SHP77 (cell line): Measurements from ENCODE around the gene MAPRE3.

ENCODE experiments used
- DNase-seq, 2 experiments: peaks; one replicate each; lab custom pipeline; 2025; lab: John Stamatoyannopoulos, UW

MAPRE3 gene

DNA sequence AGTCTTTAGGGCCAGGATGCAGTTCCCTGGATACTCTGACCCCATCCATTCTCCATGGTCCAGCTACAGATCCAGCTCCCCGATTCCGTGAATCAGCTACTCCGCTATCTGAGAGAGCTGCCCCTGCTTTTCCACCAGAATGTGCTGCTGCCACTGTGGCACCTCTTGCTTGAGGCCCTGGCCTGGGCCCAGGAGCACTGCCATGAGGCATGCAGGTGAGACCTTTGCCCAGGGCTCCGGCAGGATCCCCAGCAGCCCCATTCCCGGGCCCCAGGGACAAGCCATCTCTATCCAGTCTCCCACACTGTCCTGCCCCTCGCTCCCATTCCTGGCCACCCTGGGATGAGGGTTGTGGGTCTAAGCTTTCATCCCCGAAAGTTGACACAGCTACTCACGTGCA, 69.8 kb downstream of the MAPRE3 start:
- DNase-seq = no peak

DNA sequence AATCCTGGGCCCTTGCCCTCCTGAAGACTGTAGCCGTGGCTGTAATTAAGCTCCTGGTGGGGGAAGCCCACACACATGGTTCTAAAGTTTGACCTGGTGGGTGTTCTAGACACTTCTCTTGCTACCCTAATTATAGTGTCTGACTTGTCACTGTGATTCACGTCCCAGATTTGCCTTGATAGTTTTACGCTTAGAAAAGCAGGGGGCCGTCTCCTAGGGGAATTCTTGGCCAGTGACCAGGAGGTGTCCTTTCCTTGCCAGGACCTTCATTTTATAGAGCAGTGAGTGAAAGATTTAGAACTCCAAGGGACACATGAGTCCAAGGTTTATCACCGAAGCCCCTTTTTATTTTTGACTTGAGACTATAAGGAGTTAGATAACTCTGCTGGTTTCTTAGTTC, 71.3 kb downstream of the MAPRE3 start:
- no peak for DNase-seq

DNA sequence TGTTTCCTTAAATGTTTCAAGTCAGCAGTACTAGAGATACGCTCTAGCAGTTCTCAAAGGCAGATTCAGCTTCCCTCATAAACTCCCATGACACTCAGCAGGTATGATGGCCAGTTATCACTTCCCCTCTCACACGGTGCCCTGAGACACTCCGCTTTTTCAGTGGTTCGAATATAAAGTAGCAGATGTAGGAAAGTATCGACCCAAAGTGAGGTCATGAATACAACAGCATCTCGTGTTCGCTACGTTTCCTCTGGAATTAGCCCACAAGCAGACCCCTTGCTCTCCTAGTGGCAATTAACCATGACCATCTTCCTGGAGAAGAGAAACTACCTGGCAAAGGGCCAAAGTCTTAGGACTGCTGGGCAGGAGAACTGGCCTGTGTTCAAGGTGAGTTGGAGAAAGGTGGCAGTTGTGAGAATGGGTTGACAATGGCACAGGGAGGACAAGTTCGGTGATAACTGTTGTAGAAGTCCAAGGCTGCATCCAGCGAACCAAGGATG, 71.8 kb downstream of the MAPRE3 start:
- DNase-seq = no peak

DNA sequence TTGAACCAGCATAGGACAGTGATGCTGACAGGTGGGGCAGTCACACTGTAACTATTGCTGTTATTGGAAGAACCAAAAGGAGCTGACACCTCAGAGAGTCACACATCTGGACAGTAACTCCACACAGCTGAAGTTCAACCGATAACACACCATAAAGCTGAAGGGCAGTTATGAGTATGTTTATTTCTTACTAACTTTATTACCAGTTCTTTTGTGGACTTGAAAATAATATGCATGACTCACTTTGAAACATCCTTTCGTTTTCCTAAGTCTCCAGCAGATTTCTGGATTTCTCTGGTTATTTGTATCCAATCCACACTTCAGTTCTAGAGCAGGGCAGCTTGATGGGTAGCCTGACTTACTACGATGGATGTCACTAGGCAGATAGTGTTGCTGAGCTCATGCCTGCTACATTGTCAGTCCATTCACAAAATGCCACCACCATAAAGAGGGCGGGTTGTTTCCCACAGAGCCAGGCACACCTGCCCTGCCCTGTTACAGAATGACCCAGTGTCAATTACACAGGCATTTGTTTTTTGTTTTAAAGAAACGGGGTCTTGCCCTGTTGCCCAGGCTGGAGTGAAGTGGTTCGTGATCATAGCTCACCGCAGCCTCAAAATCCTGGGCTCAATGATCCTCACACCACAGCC, 72.7 kb downstream of the MAPRE3 start:
- no peak for DNase-seq

DNA sequence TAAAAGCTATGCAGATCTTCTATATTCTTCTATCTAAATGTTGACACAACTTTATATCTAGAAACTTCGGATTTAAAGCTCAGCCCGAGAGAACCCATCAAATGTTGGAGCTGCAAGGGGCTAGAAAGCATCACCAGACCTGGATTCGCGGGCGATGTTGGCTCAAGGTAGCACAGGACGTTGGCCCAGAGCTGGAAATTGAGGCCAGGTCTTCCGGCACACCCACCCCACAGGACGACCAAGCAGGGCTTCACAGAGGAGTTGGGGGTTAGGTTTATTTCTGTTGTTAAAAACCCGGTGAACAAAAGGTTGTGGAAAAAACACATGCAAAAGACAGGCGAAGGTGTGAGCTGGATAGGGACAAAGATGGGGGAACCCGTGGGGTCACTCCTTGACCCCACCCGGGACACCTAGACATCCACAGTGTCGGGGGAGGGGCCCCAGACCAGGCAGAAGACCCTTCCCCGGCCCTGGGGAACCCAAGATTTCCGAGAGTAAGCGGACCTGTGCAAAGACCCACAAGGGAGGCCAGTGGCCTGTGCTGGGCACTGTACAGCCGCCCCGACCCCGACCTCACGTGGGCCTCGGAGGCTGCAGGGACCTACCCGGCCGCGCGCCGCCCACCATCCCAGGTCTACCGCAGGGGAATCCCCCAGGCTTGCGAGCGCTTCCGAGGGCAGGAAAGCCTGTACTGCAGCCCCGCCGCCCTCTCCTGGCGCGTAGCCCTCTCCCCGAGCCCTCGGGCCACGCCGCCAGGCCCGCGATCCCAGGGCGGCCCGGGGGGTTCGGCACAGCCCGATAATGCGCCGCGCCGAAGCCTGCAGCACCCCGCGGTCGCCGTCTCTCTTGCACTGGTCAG, 79.2 kb downstream of the MAPRE3 start:
- DNase-seq = peak in 1 of 2 experiments; percentile 71

DNA sequence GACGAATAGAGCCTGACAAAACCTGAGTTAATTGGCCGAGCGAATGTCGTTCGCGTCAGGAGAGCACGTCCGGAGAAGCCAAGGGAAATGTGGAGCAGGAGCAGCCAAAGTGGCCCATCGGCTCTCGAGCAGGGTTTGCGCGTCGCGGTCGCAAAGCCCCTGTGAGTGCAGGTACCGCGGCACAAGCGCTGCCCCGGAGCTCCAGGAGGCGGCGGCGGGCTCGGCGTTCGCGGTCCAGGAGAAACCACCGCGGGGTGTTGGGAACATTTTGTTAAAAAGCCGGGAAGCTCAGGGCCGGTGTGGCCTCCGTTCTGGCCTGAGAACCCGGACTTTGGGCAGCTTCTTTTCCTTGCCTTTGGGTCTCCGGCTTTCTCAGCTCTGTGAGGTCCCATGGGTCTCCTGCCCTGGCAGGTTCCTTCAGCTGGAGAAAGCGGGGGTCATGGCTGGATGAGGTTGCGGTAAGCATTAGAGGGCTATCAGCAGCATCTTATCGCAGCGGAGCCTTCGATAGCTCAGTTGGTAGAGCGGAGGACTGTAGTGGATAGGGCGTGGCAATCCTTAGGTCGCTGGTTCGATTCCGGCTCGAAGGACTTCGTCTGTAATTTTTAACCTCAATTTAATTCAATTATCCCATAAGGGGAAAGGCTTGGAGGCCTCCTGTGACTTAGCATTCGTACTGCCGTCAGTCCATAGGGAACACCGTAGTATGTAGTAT, 80.0 kb downstream of the MAPRE3 start:
- DNase-seq = peak; percentile 85 to 90

DNA sequence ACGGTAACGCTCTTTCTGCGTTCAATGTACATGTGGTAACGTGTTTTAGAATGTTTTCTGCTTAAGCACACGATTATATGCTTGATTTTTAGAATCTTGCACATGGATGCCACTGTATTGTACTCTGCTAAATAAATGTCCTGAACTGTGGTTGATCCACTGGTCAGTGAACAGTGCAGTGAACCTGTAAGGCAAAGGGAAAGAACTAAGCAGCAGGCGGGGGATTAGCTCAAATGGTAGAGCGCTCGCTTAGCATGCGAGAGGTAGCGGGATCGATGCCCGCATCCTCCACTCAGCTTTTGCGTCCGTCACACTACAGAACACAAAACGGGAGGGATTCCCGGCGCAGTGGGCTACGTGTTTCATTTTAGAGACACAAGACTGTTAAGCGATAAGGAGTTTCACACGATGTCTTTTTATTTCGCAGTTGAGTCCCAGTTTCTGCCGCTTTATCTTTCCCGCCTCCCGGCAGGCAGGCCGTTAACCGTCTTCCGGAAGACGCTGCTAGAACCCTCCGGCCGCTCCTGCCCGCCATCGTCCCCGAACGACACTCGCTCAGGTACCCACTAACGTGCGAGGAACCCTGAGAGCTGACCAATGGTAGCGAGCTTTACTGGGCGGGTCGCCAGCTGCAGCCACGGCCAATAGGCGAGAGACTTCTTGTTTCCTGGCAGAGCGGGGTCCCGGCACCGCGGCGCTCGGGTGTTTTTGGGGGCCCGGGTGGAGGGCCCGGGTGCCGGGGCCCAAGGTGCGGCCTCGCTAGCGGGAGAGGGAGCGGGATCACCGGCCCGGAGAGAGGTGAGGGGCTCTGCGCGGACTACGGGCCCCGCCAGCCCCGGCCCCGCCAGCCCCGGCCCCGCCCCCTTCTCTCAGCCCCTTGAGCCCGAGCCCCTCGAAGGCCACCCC, 80.8 kb downstream of the MAPRE3 start, which contains the start of gene AGBL5:
Gene AGBL5, plus strand, starts transcription at position 673 of the 906 bp plus-strand sequence. CDS start 1,291 bp downstream, outside the sequence.
- peak; percentile 84 to 87 for DNase-seq

DNA sequence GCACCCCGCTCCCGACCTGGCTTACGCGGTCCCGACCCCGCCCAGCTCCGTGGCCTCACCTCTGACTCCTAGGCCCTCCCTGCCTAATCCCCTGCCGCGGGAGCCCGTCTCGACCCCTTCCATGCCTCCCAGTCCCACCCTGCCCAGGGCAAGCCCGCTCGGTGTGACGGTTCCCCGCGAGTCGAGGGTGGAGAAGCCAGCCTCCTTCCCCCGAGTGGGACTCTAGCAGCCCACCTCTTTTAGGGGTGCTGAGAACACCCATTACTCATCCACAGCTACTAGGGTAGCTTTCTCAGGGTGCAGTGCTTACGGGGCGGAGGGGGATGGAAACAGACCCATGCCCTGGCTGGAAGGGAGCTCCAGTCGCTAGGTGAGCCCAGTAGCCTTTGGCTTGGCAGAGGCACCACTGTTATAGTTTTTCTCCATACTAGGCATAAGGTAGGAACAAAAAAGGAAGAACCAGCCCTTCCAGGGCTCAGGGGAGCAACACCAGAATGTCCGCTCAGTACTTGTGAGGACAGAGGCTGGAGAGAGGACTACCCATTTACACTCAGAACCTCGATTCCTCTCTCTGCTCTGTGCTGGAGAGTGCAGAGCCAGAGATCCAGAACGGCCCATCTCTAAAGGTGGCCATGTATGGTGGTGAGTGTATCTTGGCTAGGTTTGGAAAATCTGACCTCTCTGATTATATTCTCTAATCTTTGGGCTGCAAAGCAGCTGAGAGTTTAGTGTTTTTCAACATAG, 81.6 kb downstream of the MAPRE3 start:
- DNase-seq = no peak

DNA sequence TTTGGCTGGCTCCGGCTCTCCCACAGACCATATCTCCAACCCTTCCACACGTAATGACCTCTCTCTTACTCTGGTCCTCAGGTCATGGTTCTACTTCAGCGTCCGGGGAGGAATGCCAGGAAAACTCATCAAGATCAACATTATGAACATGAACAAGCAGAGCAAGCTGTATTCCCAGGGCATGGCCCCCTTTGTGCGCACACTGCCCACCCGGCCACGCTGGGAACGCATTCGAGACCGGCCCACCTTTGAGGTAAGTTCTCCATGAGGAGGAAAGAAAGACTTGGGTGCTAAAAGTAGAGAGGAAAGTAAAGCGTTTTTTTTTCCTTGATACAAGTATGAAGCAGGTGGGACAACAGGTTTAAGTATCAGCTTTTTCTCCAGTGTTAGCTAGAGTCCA, 82.9 kb downstream of the MAPRE3 start:
- no peak for DNase-seq

DNA sequence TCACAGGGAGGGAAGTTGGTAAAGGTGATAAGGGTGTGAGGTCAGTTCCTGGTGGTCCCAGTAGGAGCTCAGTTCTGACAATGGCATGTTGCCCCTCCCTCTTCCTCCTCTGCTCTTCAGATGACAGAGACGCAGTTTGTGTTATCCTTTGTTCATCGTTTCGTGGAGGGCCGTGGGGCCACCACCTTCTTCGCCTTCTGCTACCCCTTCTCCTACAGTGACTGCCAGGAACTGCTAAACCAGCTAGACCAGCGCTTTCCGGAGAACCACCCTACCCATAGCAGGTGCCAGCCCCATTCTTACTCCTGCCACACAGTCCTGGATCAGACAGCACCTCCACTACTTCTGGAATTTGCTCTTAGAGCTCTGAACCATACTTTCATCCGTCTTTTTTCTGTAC, 83.3 kb downstream of the MAPRE3 start:
- no peak for DNase-seq

DNA sequence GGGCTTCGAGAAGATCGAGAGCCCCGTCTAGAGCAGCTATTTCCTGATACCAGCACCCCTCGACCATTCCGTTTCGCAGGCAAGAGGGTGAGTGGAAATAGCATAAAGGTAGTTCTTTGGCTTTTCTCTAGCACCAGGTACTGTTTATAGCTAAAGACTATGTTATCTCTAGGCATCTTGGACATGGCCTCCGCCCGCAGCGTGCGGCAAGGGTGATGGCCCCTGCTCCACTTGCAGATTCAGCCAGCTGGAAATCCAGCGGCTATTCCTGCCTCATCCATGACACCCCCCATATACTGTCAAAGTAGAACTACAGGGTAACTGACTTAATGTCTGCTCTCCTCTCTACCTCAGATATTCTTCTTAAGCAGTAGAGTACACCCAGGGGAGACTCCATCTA, 84.3 kb downstream of the MAPRE3 start:
- DNase-seq = no peak

DNA sequence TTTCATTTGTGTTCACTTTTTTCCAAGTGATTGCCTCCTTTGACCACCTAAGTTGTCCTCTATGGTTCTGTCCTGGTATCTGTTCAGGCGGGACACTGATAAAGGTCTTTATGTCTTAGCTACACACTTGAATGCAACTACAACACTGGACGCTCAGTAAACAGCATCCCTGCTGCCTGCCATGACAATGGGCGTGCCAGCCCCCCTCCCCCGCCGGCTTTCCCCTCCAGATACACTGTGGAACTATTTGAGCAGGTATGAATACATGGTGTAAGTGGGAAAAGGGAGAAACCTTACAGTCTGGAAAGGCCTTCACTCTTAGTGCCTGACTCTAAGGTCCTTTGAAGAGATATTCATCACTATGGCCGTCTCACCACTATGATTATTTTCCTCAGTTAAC, 86.7 kb downstream of the MAPRE3 start:
- no peak for DNase-seq

DNA sequence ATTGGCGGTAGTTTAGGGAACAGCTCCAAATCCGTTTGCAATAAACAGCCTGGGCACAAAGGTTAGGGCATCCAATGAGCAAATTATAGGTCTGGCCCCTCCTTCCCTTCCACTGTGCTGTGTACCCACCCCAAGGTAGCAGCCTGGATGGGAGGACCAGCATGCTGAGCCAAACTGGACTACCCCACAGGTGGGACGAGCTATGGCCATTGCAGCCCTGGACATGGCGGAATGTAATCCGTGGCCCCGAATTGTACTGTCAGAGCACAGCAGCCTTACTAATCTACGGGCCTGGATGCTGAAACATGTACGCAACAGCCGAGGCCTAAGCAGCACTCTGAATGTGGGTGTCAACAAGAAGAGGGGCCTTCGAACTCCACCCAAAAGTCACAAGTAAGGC, 87.8 kb downstream of the MAPRE3 start:
- DNase-seq = no peak

DNA sequence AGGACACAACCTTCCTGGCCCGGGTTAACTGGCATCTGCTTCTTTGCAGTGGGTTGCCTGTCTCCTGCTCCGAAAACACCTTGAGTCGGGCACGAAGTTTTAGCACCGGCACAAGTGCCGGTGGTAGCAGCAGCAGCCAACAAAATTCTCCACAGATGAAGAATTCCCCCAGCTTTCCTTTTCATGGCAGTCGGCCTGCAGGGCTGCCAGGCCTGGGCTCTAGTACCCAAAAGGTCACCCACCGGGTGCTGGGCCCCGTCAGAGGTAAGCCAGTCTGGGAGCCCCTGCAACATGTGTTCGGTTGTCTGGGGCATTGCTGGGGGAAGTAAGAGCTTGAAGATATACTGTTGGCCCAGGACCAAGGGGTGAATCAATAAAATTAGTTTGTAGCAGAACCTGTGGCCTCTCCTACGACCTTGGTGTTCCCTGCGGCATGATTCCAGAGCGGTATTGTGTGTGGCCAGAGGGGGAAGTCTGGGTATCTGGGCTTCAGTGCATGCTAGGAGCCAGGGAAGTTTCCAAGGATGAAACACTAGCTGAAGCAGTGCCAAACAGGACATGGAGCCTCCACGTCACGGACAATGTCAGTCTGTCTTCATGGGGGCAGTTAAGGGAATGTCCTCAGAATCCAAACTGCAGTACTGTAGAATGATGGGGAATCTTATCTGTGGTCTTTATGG, 88.8 kb downstream of the MAPRE3 start:
- DNase-seq = no peak

DNA sequence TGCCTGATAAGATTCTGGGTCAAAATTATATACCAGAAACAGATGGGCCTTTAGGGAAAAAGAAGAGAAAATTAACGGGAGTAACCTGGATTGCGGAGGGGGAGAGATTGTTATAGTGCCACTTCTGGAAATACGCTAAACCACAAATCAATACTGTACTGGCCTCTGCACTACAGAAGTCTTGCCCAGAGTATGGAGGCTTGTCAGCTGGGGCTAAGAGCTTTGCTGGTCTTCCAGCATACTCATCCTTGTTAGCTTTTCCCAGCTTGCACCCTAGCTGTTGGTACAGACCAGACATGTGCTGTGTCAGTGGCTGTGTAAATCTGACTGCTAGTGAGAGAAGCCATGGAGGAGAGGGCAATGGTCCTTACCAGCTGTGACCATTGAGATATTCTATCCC, 89.9 kb downstream of the MAPRE3 start:
- DNase-seq = no peak

DNA sequence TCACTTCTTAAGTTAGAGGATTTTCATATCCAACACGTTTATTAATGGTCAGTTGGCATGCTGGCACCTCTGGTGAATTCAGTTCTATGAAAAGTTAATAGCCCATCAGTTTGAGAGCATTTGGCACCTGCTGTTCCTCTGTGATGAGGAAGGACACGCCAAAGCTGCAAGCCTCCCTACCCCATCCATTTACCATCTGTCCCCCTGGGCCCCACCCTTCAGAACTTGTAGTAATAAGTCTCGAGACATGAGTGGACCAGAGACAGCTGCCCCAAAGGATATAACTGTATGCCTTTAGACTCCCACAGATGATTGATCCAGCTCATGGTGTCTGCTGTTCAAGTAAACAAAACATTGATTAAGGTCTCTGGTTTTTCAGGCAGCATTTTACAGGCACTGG, 94.7 kb downstream of the MAPRE3 start:
- no peak for DNase-seq

DNA sequence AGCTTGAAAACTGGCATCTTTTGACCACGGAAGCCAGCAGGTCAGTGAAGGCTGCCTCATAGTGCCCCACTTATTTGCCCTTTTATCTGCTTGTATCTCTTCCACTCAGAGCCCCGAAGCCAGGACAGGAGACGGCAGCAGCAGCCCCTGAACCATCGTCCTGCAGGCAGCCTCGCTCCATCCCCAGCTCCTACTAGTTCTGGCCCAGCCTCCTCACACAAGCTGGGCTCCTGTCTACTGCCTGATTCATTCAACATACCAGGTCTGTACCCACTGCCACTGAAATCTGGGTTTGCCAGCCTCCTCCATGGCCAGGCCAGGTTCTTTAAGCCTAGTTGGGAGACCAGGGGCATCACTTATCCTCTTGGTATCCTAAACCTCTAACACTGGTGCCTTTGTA, 96.9 kb downstream of the MAPRE3 start:
- DNase-seq = no peak

DNA sequence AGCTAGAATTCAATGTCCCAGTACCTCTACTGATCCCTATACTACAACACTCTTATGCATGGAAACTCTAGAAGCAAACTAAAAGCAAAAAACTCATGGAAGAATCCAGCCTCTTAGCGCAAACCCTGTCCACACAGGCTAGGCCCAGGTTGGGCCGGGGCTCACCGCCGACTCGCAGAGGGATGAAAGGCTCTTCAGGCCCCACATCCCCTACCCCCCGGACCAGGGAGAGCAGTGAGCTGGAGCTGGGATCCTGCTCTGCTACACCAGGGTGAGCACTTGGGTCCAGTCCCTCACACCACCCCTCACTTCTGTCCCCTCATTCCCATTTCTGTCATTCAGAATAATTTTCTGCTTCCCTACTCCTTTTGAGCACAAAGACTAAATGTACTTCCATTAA, 99.0 kb downstream of the MAPRE3 start:
- no peak for DNase-seq

DNA sequence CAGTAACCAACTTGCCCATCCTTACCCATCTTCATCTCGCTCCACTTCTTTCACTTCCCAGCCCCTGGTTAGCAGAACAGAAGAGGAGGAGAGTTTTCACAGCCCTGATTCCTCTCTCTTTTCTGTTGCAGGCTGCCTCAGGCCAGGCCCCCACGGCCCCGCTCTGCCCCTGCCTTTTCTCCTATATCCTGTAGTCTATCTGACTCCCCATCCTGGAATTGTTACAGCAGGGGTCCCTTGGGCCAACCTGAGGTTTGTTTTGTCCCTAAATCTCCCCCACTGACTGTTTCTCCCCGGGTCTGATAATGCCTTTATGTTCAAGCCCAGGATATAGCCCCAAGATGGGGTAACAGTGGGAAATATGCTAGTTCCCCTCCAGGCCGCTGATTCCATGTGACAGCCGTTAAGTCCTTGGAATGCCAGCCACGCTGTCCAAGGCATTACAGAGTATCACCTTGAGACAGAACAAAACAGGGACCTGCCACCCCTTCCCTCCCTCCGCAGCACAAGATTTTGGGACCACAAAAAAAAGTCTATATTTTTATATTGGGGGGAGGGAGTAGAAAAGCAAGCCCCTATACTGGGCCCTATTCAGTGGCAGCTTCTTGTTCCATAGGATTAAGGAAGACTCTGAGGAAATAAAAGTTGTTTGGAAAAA, 99.7 kb downstream of the MAPRE3 start:
- no peak for DNase-seq
